ENCODE measurements around the gene DUSP15. TPM values are rescaled to one million over a fixed set of nuclear protein-coding genes. Genes with fewer than 3 reads are reported as not detected.
"Not testable (repeated sequence)": the region's sequence is repeated elsewhere in the genome, so short reads cannot be mapped to it uniquely, and the experiment has no call there.

Gene DUSP15
- total and polyA plus RNA-seq, 8 donors, result 0.35 to 4.3 (median 1.4) TPM

- Histone ChIP-seq H3K27me3 (no peaks in the 10 kb centered on the region), H3K4me3 (no peak overlapping the region), H3K27ac (no peak overlapping the region), H3K36me3 (no peaks in the 10 kb centered on the region), H3K9me3 (no peaks in the 10 kb centered on the region), H3K4me1 (peaks cover 0 to 12% (median 9%) of the 10 kb centered on the region in 3 donors)
- 73% methylated on average over 9 of the region's 9 CpGs for WGBS, 2 donors
- ATAC-seq (no peak), FAIRE-seq (no peak), DNase-seq (no peak)
- TF ChIP-seq CTCF (IDR thresholded peaks at IDR 0.05), result no peak
- intact Hi-C loops (cut with DNase I), result no loop called here
Measured at GRCh38 chr20:31815408-31816188, 54.7 kb downstream of the DUSP15 start.

- 87 to 89% methylated on average over 7 of the region's 7 CpGs for WGBS, 2 donors
- peaks cover 0 to 12% (median 9%) of the 10 kb centered on the region in 3 donors for H3K4me1 ChIP-seq
- H3K27ac ChIP-seq; intact Hi-C loops (cut with DNase I); H3K27me3 ChIP-seq; FAIRE-seq; ATAC-seq; DNase-seq; H3K9me3 ChIP-seq; H3K36me3 ChIP-seq; H3K4me3 ChIP-seq: not testable (repeated sequence)
Measured at GRCh38 chr20:31814142-31814541, 56.2 kb downstream of the DUSP15 start.

- H3K27me3 ChIP-seq, result no peaks in the 10 kb centered on the region
- no peak for DNase-seq
- intact Hi-C loops (cut with DNase I), result no loop called here
- no peak overlapping the region for H3K27ac ChIP-seq
- TF ChIP-seq CTCF (IDR thresholded peaks at IDR 0.05), result no peak
- H3K4me3 ChIP-seq, result no peak overlapping the region
- no peaks in the 10 kb centered on the region for H3K9me3 ChIP-seq
- no peak for FAIRE-seq
- H3K4me1 ChIP-seq, result peaks cover 0 to 9% (median 9%) of the 10 kb centered on the region in 3 donors
- ATAC-seq, result no peak
- H3K36me3 ChIP-seq, result no peaks in the 10 kb centered on the region
Measured at GRCh38 chr20:31813611-31814010, 56.7 kb downstream of the DUSP15 start.

- no peak for FAIRE-seq
Measured at GRCh38 chr20:31811796-31812728, 58.3 kb downstream of the DUSP15 start.

More at GRCh38 chr20:31811796-31812728, 58.3 kb downstream of the DUSP15 start:
- Histone ChIP-seq H3K4me1 (peaks cover 0 to 9% (median 9%) of the 10 kb centered on the region in 3 donors), H3K27me3 (no peaks in the 10 kb centered on the region), H3K27ac (no peak overlapping the region), H3K4me3 (no peak overlapping the region), H3K9me3 (no peaks in the 10 kb centered on the region), H3K36me3 (no peaks in the 10 kb centered on the region)
- no peak for TF ChIP-seq CTCF (IDR thresholded peaks at IDR 0.05)
- intact Hi-C loops (cut with DNase I), result no loop called here
- DNase-seq (peak in 2 of 6 donors; percentile 26 to 45), ATAC-seq (peak; percentile 41 to 83 (median 78))
- 41 to 42% methylated on average over 15 of the region's 15 CpGs for WGBS, 2 donors
